OCI-LY7 (cell line): ENCODE measurements around the gene RHBDD1. TPM values are rescaled to one million over a fixed set of nuclear protein-coding genes. Genes with fewer than 3 reads are reported as not detected.

Experiments
- BruUV-seq: library from RNA; stranded (reverse); fragments of 400-500 nt; replicated peaks from 2 replicates; lab custom pipeline; 2021; lab: Mats Ljungman, UMichigan
- CTCF ChIA-PET: fragments of 300-600 bp; sonication (Branson Sonifier 250); formaldehyde crosslinking; loops from one replicate; lab custom pipeline; 2022; ENCODE audit warnings: antibody characterized with exemption; ENCODE audit not compliant: unreplicated experiment; lab: Charles Lee
- POLR2A ChIA-PET: fragments of 300-600 bp; sonication (Branson Sonifier 250); formaldehyde crosslinking; loops from one replicate; lab custom pipeline; 2022; ENCODE audit warnings: antibody characterized with exemption; lab: Charles Lee
- DNase-seq: peaks from one replicate; pipeline ENCODE4 v3.0.0-alpha.2; 2015; ENCODE audit warnings: low spot score
- H2AFZ ChIP-seq: fragments of 200-600 bp; sonication (generic), shearing (Covaris generic); 2 replicates; pipeline ENCODE4 v1.6.1; 2014; ENCODE audit warnings: mild to moderate bottlenecking, antibody characterized with exemption, low read length, moderate library complexity
- H3K27ac ChIP-seq: fragments of 200-600 bp; sonication (generic); 2 replicates; pipeline ENCODE4 v1.5.1; 2014; ENCODE audit warnings: mixed run types, low read depth, mild to moderate bottlenecking, moderate library complexity, low read length, inconsistent platforms; ENCODE audit not compliant: poor library complexity, severe bottlenecking
- H3K36me3 ChIP-seq: fragments of 200-600 bp; sonication (generic); 2 replicates; pipeline ENCODE4 v1.6.1; 2014; ENCODE audit warnings: mild to moderate bottlenecking, antibody characterized with exemption, low read length, moderate library complexity, mixed read lengths; ENCODE audit not compliant: insufficient read depth
- H3K4me1 ChIP-seq: fragments of 200-600 bp; sonication (generic); 2 replicates; pipeline ENCODE4 v1.5.1; 2014; ENCODE audit warnings: mild to moderate bottlenecking, low read length; ENCODE audit not compliant: insufficient read depth, poor library complexity, severe bottlenecking
- H3K4me2 ChIP-seq: fragments of 200-600 bp; sonication (generic); 2 replicates; pipeline ENCODE4 v1.6.1; 2014; ENCODE audit warnings: mild to moderate bottlenecking, low read length
- H3K4me3 ChIP-seq: fragments of 200-600 bp; sonication (generic); 2 replicates; pipeline ENCODE4 v1.5.1; 2014; ENCODE audit warnings: mild to moderate bottlenecking, low read depth, low read length; ENCODE audit not compliant: poor library complexity, severe bottlenecking
- H3K79me2 ChIP-seq: fragments of 200-600 bp; sonication (generic); 2 replicates; pipeline ENCODE4 v1.6.1; 2016; ENCODE audit warnings: low read depth, mild to moderate bottlenecking, low read length, moderate library complexity, mixed read lengths; ENCODE audit not compliant: insufficient read depth
- H3K9me2 ChIP-seq: fragments of 200-600 bp; sonication (generic); 2 replicates; pipeline ENCODE4 v1.6.1; 2016; ENCODE audit warnings: mild to moderate bottlenecking, low read length, mixed read lengths; ENCODE audit not compliant: insufficient read depth
- H3K9me3 ChIP-seq: fragments of 200-600 bp; sonication (generic); 2 replicates; pipeline ENCODE4 v1.6.1; 2014; ENCODE audit warnings: mild to moderate bottlenecking, mixed run types, low read length, mixed read lengths
- H4K20me1 ChIP-seq: fragments of 200-600 bp; sonication (generic); 2 replicates; pipeline ENCODE4 v1.6.1; 2014; ENCODE audit warnings: mild to moderate bottlenecking, antibody characterized with exemption, low read length, moderate library complexity, mixed read lengths; ENCODE audit not compliant: insufficient read depth
- EZH2phosphoT487 ChIP-seq: fragments of 200-600 bp; sonication (generic); IDR thresholded peaks from 2 replicates; pipeline ENCODE4 v1.6.1; 2018; ENCODE audit warnings: low read depth, borderline replicate concordance, mild to moderate bottlenecking, mixed run types, antibody characterized with exemption, low read length, moderate library complexity, mixed read lengths
- intact Hi-C: fragments of 100-400 bp; cut with micrococcal nuclease; formaldehyde crosslinking; loops from one replicate; pipeline ENCODE4 v1.10.0; 2022; ENCODE audit not compliant: unreplicated experiment
- total RNA-seq, 2 experiments: library from RNA; depleted of rRNA in 1 of 2; stranded (reverse); fragments of >200 nt in 1 of 2; shearing (Covaris generic) in 1 of 2; gene quantifications; 2 replicates each; pipeline ENCODE4 v1.2.3, GENCODE V29; 2014 to 2022
- TF ChIP-seq, protein P1 (sequence below): fragments of 200-600 bp; sonication (generic); conservative IDR thresholded peaks from 2 replicates; pipeline ENCODE4 v1.5.1; 2014; ENCODE audit warnings: mild to moderate bottlenecking, antibody characterized with exemption, low read length, moderate library complexity, mixed read lengths

The RHBDD1 gene
- total RNA-seq, 2 experiments from 2014 or later, result 40.8 to 80.3 TPM

DNA sequence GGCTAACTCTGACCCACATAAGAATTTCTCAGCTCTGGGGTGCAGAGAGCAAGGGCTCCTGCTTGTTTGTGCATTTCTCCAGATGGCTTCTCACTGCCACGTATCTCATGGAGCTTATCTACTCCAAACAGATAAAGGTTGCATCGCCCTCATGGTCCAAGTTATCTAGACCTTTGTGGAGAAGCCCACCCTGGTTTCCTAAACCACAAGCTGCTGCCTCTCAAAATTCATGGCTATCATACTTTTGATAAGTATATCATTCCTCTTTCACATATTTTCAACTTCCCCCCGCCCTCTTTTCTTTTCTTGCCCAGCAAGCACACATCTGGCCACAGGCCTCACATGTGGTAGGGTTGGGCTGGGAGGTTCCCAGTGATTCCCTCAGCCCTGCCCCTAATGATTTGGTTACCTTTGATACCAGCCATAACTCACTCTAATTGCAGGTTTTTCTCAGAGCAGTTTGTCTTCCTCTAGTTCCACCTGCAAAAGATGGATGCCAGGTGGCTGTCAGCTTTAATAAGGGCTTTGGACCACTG, 146.0 kb downstream of the RHBDD1 start:
- peaks cover 79% of the 10 kb centered on the region for H3K4me1 ChIP-seq
- no peaks in the 10 kb centered on the region for H4K20me1 ChIP-seq
- no peaks in the 10 kb centered on the region for H3K9me3 ChIP-seq
- peak; percentile 82 for DNase-seq
- TF ChIP-seq, protein P1, sequence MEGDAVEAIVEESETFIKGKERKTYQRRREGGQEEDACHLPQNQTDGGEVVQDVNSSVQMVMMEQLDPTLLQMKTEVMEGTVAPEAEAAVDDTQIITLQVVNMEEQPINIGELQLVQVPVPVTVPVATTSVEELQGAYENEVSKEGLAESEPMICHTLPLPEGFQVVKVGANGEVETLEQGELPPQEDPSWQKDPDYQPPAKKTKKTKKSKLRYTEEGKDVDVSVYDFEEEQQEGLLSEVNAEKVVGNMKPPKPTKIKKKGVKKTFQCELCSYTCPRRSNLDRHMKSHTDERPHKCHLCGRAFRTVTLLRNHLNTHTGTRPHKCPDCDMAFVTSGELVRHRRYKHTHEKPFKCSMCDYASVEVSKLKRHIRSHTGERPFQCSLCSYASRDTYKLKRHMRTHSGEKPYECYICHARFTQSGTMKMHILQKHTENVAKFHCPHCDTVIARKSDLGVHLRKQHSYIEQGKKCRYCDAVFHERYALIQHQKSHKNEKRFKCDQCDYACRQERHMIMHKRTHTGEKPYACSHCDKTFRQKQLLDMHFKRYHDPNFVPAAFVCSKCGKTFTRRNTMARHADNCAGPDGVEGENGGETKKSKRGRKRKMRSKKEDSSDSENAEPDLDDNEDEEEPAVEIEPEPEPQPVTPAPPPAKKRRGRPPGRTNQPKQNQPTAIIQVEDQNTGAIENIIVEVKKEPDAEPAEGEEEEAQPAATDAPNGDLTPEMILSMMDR, result no peak
- TF ChIP-seq EZH2phosphoT487, result no peak
- BruUV-seq, result no TSS peak
- peak overlapping the region; percentile 66 for H3K4me2 ChIP-seq
- H3K9me2 ChIP-seq, result no peaks in the 10 kb centered on the region
- H2AFZ ChIP-seq, result peak overlapping the region; percentile 44; the same call in 1 of the 2 replicates
- POLR2A ChIA-PET, result interaction anchor here (0.6 to 5.3 kb wide), 31 partner anchors 8 to 210 kb away, joined by 3 to 56 read pairs (median 4); partner anchors contain the start of genes IRS1 and RHBDD1
- intact Hi-C loops, result loop anchor here (1.0 kb wide), 1 partner anchor 11 kb away; no protein-coding TSS in a partner anchor
- CTCF ChIA-PET, result no interaction called here
- H3K36me3 ChIP-seq, result peaks cover 8% of the 10 kb centered on the region
- H3K27ac ChIP-seq, result peak overlapping the region; percentile 89
- H3K4me3 ChIP-seq, result peak overlapping the region; percentile 29
- H3K79me2 ChIP-seq, result peaks cover 9% of the 10 kb centered on the region; the same call in 1 of the 2 replicates

DNA sequence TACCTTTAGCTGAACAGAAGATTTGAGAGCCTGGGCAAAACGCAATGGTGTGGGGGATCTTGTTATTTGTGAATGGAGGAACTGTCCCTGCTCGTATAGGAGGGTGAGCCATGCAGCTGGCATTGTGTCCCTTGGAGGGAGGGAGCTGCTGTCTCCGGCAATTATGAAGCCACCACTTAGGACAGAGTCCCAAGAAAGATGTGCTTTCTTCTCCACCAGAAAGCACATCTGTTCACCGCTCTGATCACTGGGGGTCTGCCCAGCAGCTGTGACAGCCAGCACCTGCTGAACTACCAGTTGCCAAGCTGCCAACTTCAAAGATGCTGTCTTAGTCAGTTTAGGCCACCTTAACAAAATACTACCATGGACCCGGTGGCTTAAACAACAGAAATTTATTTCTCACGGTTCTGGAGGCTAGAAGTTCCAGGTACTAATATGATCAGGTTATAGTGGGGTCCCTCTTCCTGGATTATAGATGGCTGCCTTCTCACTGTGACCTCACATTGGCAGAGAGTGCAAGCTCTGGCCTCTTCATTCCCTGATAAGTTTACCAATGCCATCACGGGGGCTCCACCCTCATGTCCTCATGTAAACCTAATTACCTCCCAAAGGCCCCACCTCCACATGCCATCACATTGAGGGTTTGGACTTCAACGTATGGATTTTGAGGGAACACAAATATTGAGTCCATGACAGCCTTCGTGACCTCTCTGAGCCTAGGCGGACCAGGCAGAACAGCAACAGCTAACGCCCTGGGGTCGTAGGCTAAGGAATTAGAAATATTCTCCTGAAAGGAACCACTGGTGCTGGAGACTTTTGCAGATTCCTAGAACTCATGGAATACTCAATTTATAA, 148.3 kb downstream of the RHBDD1 start:
- peak overlapping the region; percentile 33 for H3K4me3 ChIP-seq
- intact Hi-C loops, result loop anchor here (1.0 kb wide), 1 partner anchor 78 kb away; no protein-coding TSS in a partner anchor
- TF ChIP-seq, protein P1, result no peak
- TF ChIP-seq EZH2phosphoT487, result no peak
- no peak overlapping the region for H2AFZ ChIP-seq
- peaks cover 9% of the 10 kb centered on the region; the same call in 1 of the 2 replicates for H3K79me2 ChIP-seq
- DNase-seq, result peak; percentile 84
- no peaks in the 10 kb centered on the region for H3K9me3 ChIP-seq
- H4K20me1 ChIP-seq, result no peaks in the 10 kb centered on the region
- peaks cover 61% of the 10 kb centered on the region for H3K4me1 ChIP-seq
- peak overlapping the region; percentile 89 for H3K27ac ChIP-seq
- ChIA-PET POLR2A (interaction anchor here (0.6 to 5.3 kb wide), 11 partner anchors 10 to 334 kb away, joined by 3 to 56 read pairs (median 7); partner anchors contain the start of genes IRS1 and RHBDD1), CTCF (interaction anchor here (0.6 kb wide), 1 partner anchor 1183 kb away, joined by 3 read pairs; no protein-coding TSS in a partner anchor)
- TSS peak; percentile 95 for BruUV-seq
- H3K4me2 ChIP-seq, result peak overlapping the region; percentile 66
- no peaks in the 10 kb centered on the region for H3K9me2 ChIP-seq
- H3K36me3 ChIP-seq, result peaks cover 3% of the 10 kb centered on the region
